Upper lobe of right lung (tissue), 1 donor: Measurements from ENCODE around the gene CHRNA4. TPM values are rescaled to one million over a fixed set of nuclear protein-coding genes. Genes with fewer than 3 reads are reported as not detected.

Experiments
- ATAC-seq: fragments of 200-7000 bp; cut with Tn5 transposase; one replicate; pipeline ENCODE4 v1.9.1; 2020; ENCODE audit warnings: mild to moderate bottlenecking, moderate library complexity
- DNase-seq: peaks from one replicate; pipeline ENCODE4 v3.0.0-alpha.2; 2020
- H3K27ac ChIP-seq: fragments of 200-600 bp; one replicate; pipeline ENCODE4 v1.8.0; 2022
- H3K27me3 ChIP-seq: fragments of 200-600 bp; one replicate; pipeline ENCODE4 v1.8.0; 2022; ENCODE audit warnings: mild to moderate bottlenecking
- H3K36me3 ChIP-seq: fragments of 200-600 bp; one replicate; pipeline ENCODE4 v1.8.0; 2022
- H3K4me1 ChIP-seq: fragments of 200-600 bp; one replicate; pipeline ENCODE4 v1.8.0; 2022
- H3K4me3 ChIP-seq: fragments of 200-600 bp; one replicate; pipeline ENCODE4 v1.8.0; 2022; ENCODE audit warnings: mild to moderate bottlenecking
- H3K9me3 ChIP-seq: fragments of 200-600 bp; one replicate; pipeline ENCODE4 v1.8.0; 2022
- CTCF ChIP-seq: fragments of 200-600 bp; IDR thresholded peaks from one replicate; pipeline ENCODE4 v1.8.0; 2022; ENCODE audit warnings: antibody characterized with exemption
- intact Hi-C: fragments of 100-400 bp; cut with DNase I; formaldehyde crosslinking; loops from one replicate; pipeline ENCODE4 v1.11.0; 2022
- total RNA-seq: library from RNA; stranded (reverse); fragmentation: NEBNext Ultra II Directional; extraction: Animal tissue kit (Norgen Biotek cat#: 25700); gene quantifications from one replicate; pipeline ENCODE4 v1.2.1, GENCODE V29; 2021
- donor health status: DM: no; HTN: yes; CAD: no; lungs with severe emphysema.

Gene CHRNA4
- total RNA-seq, 1 donor from 2014 or later, result 0.06 TPM

DNA sequence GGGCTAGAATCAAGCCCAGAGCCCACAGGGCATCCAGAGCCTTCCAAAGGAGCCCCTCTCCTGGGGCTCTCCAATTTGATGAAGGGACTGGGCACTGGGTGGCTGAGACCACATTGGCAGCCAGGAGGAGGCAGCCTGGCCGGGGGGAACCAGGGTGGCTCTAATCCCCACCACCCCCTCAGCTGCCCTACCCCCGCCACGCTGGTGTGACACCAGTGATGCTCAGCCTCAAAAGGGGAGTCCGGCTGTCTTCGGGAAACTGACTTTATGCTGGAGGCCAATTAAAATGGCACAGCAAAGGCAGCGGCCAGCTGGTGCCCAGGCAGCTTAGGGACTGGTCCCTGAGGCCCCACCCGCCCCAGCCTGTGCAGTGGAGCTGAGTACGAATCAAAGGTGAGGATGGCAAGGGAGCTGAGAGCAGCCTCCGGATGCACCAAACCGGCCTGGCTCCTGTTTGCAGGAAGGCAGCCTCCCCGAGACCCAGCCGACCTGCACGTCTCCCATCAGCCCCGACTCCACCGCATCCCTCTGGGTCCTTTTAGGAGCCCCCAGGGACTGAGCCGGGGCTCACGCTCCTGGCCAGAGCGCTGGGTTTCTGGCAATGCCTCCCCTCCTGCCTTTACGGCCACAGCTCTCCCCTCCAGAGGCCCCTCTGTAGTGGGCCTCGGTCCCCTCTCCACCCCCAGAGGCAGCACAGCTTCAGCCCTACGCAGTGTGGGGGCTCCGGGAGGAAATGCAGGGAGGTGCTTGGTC is 28.5 kb downstream of the CHRNA4 start:
- Histone ChIP-seq H3K27me3 (peaks cover 47% of the 10 kb centered on the region), H3K9me3 (no peaks in the 10 kb centered on the region), H3K4me3 (no peak overlapping the region), H3K36me3 (no peaks in the 10 kb centered on the region), H3K27ac (no peak overlapping the region), H3K4me1 (no peaks in the 10 kb centered on the region)
- no peak for ATAC-seq
- no peak for TF ChIP-seq CTCF
- DNase-seq, result no peak
- intact Hi-C loops, result no loop called here

DNA sequence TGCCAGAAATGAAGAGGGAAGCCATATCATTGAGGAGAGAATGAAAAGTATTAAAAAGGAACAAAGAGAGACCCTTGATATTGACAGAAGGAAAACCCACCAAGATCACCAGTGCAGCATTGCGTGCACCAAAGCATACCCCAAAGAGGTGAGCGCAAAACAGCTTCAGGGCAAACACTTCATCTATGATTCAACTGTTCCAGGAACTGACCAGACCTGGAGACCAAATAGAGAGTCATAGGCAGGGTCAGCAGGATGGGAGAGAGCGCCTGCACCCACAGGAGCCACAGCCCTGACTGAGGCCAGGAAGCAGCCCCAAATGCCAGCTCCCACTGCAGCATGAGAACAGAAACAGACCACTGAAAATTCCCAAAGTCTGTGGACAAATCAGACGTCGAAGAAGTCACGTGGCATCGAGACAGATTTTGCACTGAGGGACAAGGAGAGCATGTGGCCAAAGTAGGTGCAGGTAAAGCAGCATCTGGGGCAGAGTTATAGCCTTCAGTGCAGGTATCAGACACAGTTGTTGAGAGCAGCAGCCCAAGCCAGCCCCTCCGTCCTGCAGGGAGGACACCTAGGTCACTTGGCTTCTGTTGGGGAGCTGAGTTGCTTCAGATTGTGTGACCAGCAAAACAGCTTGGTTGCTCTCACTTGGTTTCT is 29.3 kb downstream of the CHRNA4 start:
- Histone ChIP-seq H3K36me3 (no peaks in the 10 kb centered on the region), H3K9me3 (no peaks in the 10 kb centered on the region), H3K4me3 (no peak overlapping the region), H3K4me1 (no peaks in the 10 kb centered on the region), H3K27ac (no peak overlapping the region), H3K27me3 (peaks cover 39% of the 10 kb centered on the region)
- intact Hi-C loops, result no loop called here
- DNase-seq (no peak), ATAC-seq (no peak)
- TF ChIP-seq CTCF, result no peak

DNA sequence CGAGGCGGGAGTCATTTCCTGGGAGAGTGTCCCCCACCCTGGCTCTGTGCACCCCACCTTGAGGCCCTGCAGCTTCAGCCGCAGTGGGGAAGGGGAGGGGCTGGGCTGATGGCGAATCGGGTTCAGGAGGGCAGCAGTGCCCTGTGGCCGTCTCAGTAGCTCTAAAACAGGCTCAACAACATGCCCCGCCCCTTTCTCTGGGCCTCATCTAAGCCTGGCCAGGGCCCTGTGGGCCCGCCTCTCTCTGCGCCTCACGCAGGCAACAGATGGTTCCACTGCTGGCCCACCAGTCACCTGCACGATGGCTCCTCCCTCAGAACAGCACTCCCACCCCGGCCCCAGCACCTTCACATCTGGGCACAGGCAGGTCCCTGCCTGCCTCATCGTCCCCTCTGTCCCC is 30.2 kb downstream of the CHRNA4 start:
- TF ChIP-seq CTCF, result no peak
- Histone ChIP-seq H3K4me3 (no peak overlapping the region), H3K27me3 (peaks cover 30% of the 10 kb centered on the region), H3K9me3 (no peaks in the 10 kb centered on the region), H3K4me1 (no peaks in the 10 kb centered on the region), H3K36me3 (no peaks in the 10 kb centered on the region), H3K27ac (no peak overlapping the region)
- no peak for ATAC-seq
- no peak for DNase-seq
- intact Hi-C loops, result no loop called here

GRCh38 chr20:63330084-63330760 is 30.9 kb downstream of the CHRNA4 start:
- no peaks in the 10 kb centered on the region for H3K36me3 ChIP-seq
- TF ChIP-seq CTCF, result no peak
- DNase-seq (no peak), ATAC-seq (no peak)
- no peak overlapping the region for H3K27ac ChIP-seq
- no peak overlapping the region for H3K4me3 ChIP-seq
- no peaks in the 10 kb centered on the region for H3K4me1 ChIP-seq
- H3K9me3 ChIP-seq, result no peaks in the 10 kb centered on the region
- H3K27me3 ChIP-seq, result peaks cover 24% of the 10 kb centered on the region
- intact Hi-C loops, result no loop called here

DNA sequence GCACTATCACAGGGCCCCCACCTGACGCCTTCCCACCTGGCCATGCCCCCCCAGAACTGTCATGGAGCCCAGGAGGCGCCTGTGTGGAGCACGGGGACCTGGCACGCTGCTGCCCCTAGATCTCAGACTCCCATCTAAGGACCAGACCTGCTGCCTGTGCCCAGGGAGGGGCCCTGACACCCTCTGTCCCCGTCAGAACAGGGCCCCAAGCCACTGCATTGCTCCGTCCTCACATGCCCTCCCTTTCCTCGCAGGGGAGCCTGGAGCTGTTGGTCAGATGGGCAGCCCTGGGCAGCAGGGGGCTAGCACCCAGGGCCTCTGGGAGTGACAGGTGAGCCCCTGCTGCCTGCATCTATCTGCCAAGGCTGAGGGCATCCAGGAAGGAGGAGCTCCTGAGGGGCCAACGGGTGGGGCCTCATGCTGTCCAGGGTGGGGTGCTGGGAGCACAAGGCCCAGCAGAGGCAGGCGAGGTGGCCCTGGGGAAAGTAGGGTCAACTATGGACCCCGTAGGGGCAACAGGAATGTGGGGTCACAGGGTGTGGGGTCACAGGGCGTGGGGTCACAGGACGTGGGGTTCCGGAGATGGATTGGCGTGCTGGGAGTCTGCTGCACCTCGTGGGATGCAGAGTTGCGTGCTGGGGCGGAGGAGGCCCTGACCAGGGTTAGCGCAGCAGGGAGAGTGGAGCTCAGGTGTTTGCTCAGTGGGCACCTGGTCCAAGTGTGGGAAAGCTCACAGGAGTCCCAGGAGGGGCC is 31.6 kb downstream of the CHRNA4 start:
- Histone ChIP-seq H3K36me3 (no peaks in the 10 kb centered on the region), H3K9me3 (no peaks in the 10 kb centered on the region), H3K4me3 (no peak overlapping the region), H3K27me3 (peaks cover 24% of the 10 kb centered on the region), H3K4me1 (no peaks in the 10 kb centered on the region), H3K27ac (no peak overlapping the region)
- DNase-seq, result no peak
- no peak for ATAC-seq
- intact Hi-C loops, result no loop called here
- TF ChIP-seq CTCF, result no peak
